ENCODE results near the gene AJAP1.

Gene AJAP1

DNA sequence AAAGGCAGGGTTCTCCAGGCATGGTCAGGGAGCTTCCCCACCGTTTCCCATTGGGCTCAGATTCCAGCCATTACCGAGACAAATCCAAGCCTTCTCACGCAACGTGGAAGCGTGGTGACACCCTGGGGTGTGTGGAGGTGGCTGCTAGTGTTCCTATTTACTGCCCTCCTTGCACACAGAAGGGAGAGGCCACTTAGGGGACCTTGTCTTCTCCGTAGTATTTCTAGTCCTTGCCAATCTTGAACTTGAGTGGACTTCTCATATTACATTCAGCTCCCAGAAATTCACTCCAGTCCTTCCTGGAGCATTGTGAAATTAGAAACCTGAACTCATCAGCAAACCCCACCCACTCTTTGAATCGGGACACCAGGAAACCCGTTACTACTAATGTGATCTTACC is 131.6 kb downstream of the AJAP1 start:
- TF ChIP-seq, protein P1, sequence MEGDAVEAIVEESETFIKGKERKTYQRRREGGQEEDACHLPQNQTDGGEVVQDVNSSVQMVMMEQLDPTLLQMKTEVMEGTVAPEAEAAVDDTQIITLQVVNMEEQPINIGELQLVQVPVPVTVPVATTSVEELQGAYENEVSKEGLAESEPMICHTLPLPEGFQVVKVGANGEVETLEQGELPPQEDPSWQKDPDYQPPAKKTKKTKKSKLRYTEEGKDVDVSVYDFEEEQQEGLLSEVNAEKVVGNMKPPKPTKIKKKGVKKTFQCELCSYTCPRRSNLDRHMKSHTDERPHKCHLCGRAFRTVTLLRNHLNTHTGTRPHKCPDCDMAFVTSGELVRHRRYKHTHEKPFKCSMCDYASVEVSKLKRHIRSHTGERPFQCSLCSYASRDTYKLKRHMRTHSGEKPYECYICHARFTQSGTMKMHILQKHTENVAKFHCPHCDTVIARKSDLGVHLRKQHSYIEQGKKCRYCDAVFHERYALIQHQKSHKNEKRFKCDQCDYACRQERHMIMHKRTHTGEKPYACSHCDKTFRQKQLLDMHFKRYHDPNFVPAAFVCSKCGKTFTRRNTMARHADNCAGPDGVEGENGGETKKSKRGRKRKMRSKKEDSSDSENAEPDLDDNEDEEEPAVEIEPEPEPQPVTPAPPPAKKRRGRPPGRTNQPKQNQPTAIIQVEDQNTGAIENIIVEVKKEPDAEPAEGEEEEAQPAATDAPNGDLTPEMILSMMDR (IDR thresholded peaks at IDR 0.05; ENCODE audit: low read length, missing control alignments), result no peak
- no peak for DNase-seq (ENCODE audit: low read depth)
- H3K4me3 ChIP-seq (replicated peaks; ENCODE audit: low read depth, low read length), result no peak overlapping the region

DNA sequence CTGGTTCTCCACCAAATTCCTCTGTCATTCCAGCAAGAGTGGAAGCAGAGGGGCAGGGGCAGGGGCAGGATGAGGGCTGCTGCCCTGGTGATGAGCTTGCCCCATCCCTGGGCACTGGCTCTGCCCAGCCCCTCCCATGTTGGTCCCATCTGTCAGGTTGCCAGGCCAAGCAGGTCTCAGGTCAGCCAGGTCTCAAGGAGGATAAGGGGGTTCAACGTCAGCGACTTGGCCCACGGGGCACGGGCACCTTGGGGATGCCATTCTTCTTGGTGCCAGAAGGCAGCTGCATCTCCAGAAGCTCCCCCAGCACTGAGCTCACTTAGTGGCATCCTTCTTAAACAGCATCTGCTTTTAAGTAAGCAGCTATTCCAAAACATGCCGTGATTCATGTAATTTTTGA is 133.1 kb downstream of the AJAP1 start:
- no peak for DNase-seq (ENCODE audit: low read depth)
- H3K4me3 ChIP-seq (replicated peaks; ENCODE audit: low read depth, low read length), result no peak overlapping the region
- TF ChIP-seq, protein P1 (IDR thresholded peaks at IDR 0.05; ENCODE audit: low read length, missing control alignments), result no peak

DNA sequence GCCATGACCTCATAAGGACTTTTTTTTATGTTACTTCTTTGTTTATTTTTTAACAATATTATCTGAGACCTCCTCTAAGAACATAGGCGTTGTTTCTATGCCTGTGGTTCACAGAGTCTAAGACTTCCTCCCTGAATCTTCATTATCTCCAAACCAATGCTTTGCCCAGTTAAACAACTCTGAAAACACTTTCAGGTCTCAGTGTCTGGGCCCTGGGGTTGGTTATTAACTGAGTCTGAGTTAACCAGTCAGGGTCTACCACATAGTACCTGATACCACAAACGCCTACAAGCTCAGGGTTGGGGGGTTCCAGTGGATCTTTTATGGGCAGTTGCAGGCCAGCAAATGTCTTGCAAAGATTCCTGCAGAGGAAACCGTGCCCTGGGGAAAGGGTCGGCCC is 138.2 kb downstream of the AJAP1 start:
- no peak overlapping the region for H3K4me3 ChIP-seq (replicated peaks; ENCODE audit: low read depth, low read length)
- no peak for DNase-seq (ENCODE audit: low read depth)
- TF ChIP-seq, protein P1 (IDR thresholded peaks at IDR 0.05; ENCODE audit: low read length, missing control alignments), result no peak

DNA sequence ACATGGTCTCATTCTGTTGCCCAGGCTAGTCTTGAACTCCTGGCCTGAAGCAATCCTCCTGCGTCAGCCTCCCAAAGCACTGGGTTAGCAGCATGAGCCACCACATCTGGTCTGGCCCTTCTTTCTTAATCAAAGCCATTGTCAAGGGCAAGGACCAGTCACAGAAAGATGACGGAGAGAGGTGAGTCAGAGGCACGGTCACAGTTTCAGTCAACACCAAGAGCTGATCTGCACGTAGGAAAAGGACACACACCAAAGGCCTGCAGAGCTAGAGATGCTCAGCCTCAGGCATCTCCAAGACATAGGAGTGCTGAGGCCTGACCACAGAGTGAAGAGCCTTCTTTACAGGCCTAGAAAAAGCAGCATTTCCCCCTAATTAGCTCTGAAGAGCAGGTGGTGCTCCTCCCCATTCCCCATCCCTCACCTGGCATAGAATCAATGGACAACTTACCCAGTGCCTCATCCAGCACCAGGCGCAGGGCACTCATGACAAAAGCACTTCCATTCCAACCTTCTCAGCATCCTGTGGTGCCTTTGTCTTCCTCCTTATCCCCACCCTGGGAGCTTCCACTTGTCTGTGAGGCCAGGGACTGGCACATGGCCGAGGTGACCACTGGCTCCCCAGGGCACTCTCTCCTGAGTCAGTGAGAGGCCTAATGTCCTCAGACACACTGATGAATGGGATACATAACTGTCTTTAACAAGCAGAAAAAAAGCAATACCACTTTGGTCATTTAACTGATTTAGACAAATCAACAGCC is 139.8 kb downstream of the AJAP1 start:
- TF ChIP-seq, protein P1 (IDR thresholded peaks at IDR 0.05; ENCODE audit: low read length, missing control alignments), result no peak
- H3K4me3 ChIP-seq (replicated peaks; ENCODE audit: low read depth, low read length), result no peak overlapping the region
- DNase-seq (ENCODE audit: low read depth), result no peak

DNA sequence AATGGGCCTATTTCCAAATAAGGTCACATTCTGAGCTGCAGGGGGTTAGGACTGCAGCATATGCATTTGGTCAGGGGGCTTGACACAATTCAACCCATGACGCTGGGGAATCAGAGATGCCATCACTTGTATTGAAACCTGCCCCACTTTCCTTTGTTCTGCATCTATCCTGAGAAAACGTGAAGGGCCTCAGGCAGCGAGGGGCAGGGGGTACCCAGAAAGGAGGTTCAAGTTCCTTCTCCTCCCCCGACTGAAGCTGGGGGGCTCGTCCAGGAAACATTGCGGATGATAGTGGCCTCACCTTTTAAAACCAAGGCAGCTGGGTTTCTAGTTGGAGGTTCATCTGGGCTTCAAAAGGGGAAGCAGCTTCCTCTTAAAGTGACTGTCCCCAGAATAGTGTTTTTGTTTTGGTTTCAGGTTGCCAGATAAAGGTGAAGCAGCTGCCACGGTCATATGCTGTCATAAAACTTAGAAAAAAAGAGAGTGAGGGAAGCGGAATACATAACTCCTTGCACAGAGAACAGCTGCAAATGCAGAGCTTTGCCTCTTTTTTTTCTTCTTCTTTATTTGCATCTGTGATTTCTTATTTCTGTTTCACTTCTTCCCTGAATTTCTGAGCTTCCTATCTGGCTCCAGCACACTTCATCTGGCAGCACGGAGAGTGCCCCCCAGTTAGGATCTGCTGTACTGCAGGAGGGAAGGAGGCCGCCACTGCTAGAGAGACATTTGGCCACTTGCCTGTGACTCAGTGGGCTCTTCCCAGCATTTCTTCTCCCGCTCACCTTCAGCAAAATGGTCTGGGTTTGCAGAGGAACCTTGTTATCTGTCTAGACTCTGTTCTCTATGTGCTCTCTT is 142.0 kb downstream of the AJAP1 start:
- no peak overlapping the region for H3K4me3 ChIP-seq (replicated peaks; ENCODE audit: low read depth, low read length)
- TF ChIP-seq, protein P1 (IDR thresholded peaks at IDR 0.05; ENCODE audit: low read length, missing control alignments), result no peak
- DNase-seq (ENCODE audit: low read depth), result no peak

DNA sequence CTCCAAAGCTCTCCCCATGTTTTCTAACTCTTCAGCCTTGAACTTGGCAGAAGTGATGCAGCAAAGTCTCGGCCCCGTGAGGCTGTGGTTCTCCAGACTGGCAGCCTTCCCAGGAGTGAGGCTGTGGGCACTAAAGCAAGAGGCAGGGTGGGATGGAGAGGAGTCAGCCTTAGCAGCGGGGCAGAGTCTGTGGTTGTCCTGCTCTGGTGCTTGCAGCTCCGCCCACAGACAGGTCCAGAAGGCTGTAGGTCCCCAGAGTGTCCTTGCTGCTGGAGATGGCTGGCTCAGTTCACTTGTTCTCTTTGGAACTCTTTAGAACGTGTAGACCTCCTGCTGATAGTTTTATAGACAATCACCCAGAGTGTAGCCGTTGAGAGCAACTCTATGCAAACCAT is 142.6 kb downstream of the AJAP1 start:
- no peak for DNase-seq (ENCODE audit: low read depth)
- TF ChIP-seq, protein P1 (IDR thresholded peaks at IDR 0.05; ENCODE audit: low read length, missing control alignments), result no peak
- H3K4me3 ChIP-seq (replicated peaks; ENCODE audit: low read depth, low read length), result no peak overlapping the region

All from fibroblast of pulmonary artery (primary cell).